Activated T-cell treated with anti-CD3 and anti-CD28 coated beads for 48 hours (primary cell): Measurements from ENCODE around the gene TUBB.

Experiments
- DNase-seq: peaks from one replicate; pipeline ENCODE4 v3.0.0-alpha.2; 2020; ENCODE audit warnings: low read depth

The TUBB gene

GRCh38 chr6:30687659-30688431, 32.3 kb upstream of the TUBB start:
- no peak for DNase-seq

- no peak for DNase-seq
Measured at GRCh38 chr6:30688569-30688968, 31.6 kb upstream of the TUBB start.

- DNase-seq = no peak
Measured at GRCh38 chr6:30689022-30689865, 30.9 kb upstream of the TUBB start.

GRCh38 chr6:30689985-30690384, 30.2 kb upstream of the TUBB start:
- no peak for DNase-seq

GRCh38 chr6:30690403-30691207, 29.5 kb upstream of the TUBB start, which contains the start of gene NRM:
NRM (minus strand) TSS chr6:30690984; CDS start chr6:30690974, 10 bp downstream.
- DNase-seq = peak; percentile 80

GRCh38 chr6:30691208-30691847, 28.8 kb upstream of the TUBB start:
- DNase-seq = no peak

GRCh38 chr6:30696432-30696831, 23.7 kb upstream of the TUBB start:
- no peak for DNase-seq

- no peak for DNase-seq
Measured at GRCh38 chr6:30700340-30700739, 19.8 kb upstream of the TUBB start.

GRCh38 chr6:30703011-30703410, 17.1 kb upstream of the TUBB start:
- no peak for DNase-seq

- no peak for DNase-seq
Measured at GRCh38 chr6:30703821-30704220, 16.3 kb upstream of the TUBB start.

GRCh38 chr6:30705620-30706019, 14.5 kb upstream of the TUBB start:
- no peak for DNase-seq

GRCh38 chr6:30707281-30707850, 12.8 kb upstream of the TUBB start:
- DNase-seq = no peak

- DNase-seq = no peak
Measured at GRCh38 chr6:30709101-30709868, 10.9 kb upstream of the TUBB start.

- DNase-seq = no peak
Measured at GRCh38 chr6:30711758-30712380, 8.3 kb upstream of the TUBB start.

- no peak for DNase-seq
Measured at GRCh38 chr6:30712441-30712945, 7.7 kb upstream of the TUBB start.

GRCh38 chr6:30714263-30714662, 5.9 kb upstream of the TUBB start:
- no peak for DNase-seq

GRCh38 chr6:30716879-30717128, 3.3 kb upstream of the TUBB start:
- no peak for DNase-seq

- peak; percentile 97 for DNase-seq
Measured at GRCh38 chr6:30717129-30717844, 2.9 kb upstream of the TUBB start, which contains the start of gene MDC1. MDC1 (minus strand) TSS chr6:30717281; CDS start chr6:30715175, 2,106 bp downstream.
